WTC11 (cell line): Measurements from ENCODE around the gene DGKH. TPM values are rescaled to one million over a fixed set of nuclear protein-coding genes. Genes with fewer than 3 reads are reported as not detected.

Experiments
- ATAC-seq: fragments of 200-7000 bp; cut with Tn5 transposase; 2 replicates; pipeline ENCODE4 v1.10.0; 2021; ENCODE audit warnings: mild to moderate bottlenecking, moderate library complexity
- CTCF ChIA-PET: fragments of 300-600 bp; sonication (Branson Sonifier 250); formaldehyde crosslinking; loops from one replicate; lab custom pipeline; 2021; ENCODE audit warnings: antibody characterized with exemption; lab: Charles Lee
- POLR2A ChIA-PET: fragments of 350-600 bp; sonication (Branson Sonifier 250); formaldehyde crosslinking; loops from one replicate; lab custom pipeline; 2021; ENCODE audit warnings: antibody characterized with exemption; lab: Charles Lee
- DNase-seq: peaks from one replicate; pipeline ENCODE4 v3.0.0; 2021; ENCODE audit warnings: low spot score
- H3K27ac Mint-ChIP-seq: 2 replicates; pipeline ENCODE4 v1.8.0; 2021; ENCODE audit warnings: mixed read lengths
- H3K27me3 Mint-ChIP-seq: 2 replicates; pipeline ENCODE4 v1.8.0; 2021; ENCODE audit warnings: low read depth, mild to moderate bottlenecking, moderate library complexity, mixed read lengths
- H3K36me3 Mint-ChIP-seq: 2 replicates; pipeline ENCODE4 v1.8.0; 2021; ENCODE audit warnings: mixed read lengths
- H3K4me1 Mint-ChIP-seq: 2 replicates; pipeline ENCODE4 v1.8.0; 2022; ENCODE audit warnings: mixed read lengths
- H3K4me3 Mint-ChIP-seq: 2 replicates; pipeline ENCODE4 v1.8.0; 2021; ENCODE audit warnings: mild to moderate bottlenecking, moderate library complexity, mixed read lengths
- H3K9me3 Mint-ChIP-seq: 2 replicates; pipeline ENCODE4 v1.8.0; 2021; ENCODE audit warnings: mixed read lengths
- ATF6 ChIP-seq: sonication (generic); formaldehyde crosslinking; IDR thresholded peaks from 2 replicates; pipeline ENCODE4 v1.8.1; 2023; ENCODE audit warnings: mild to moderate bottlenecking, missing genetic modification reagents
- ELF4 ChIP-seq: sonication (generic); formaldehyde crosslinking; IDR thresholded peaks from 2 replicates; pipeline ENCODE4 v1.8.1; 2022; ENCODE audit warnings: low read depth, mild to moderate bottlenecking, moderate library complexity, missing genetic modification reagents
- EMX1 ChIP-seq: fragments of 250-450 bp; sonication (Bioruptor Pico); IDR thresholded peaks from 2 replicates; pipeline ENCODE4 v1.8.0; 2021; ENCODE audit warnings: mild to moderate bottlenecking
- ESRRA ChIP-seq: sonication (generic); formaldehyde crosslinking; IDR thresholded peaks from 2 replicates; pipeline ENCODE4 v1.8.1; 2022; ENCODE audit warnings: mild to moderate bottlenecking, missing genetic modification reagents, borderline replicate concordance
- GABPB1 ChIP-seq: sonication (generic); formaldehyde crosslinking; IDR thresholded peaks from 2 replicates; pipeline ENCODE4 v1.8.1; 2023; ENCODE audit warnings: mild to moderate bottlenecking, missing genetic modification reagents
- MXD4 ChIP-seq: fragments of 250-450 bp; sonication (Bioruptor Pico); IDR thresholded peaks from 2 replicates; pipeline ENCODE4 v1.8.0; 2021; ENCODE audit warnings: mild to moderate bottlenecking, moderate library complexity, borderline replicate concordance
- MYBL2 ChIP-seq: sonication (generic); formaldehyde crosslinking; IDR thresholded peaks from 2 replicates; pipeline ENCODE4 v1.8.1; 2023; ENCODE audit warnings: mild to moderate bottlenecking, moderate library complexity, missing genetic modification reagents
- NR3C1 ChIP-seq: sonication (generic); formaldehyde crosslinking; conservative IDR thresholded peaks from 2 replicates; pipeline ENCODE4 v1.8.1; 2023; ENCODE audit warnings: low read depth, mild to moderate bottlenecking, missing genetic modification reagents
- RORB ChIP-seq: fragments of 250-450 bp; sonication (Bioruptor Pico); IDR thresholded peaks from 2 replicates; pipeline ENCODE4 v1.9.0; 2021; ENCODE audit warnings: mild to moderate bottlenecking
- SMAD4 ChIP-seq: sonication (generic); formaldehyde crosslinking; IDR thresholded peaks from 2 replicates; pipeline ENCODE4 v1.8.0; 2022; ENCODE audit warnings: mild to moderate bottlenecking, missing genetic modification reagents
- STAT6 ChIP-seq: sonication (generic); formaldehyde crosslinking; conservative IDR thresholded peaks from 2 replicates; pipeline ENCODE4 v1.8.1; 2023; ENCODE audit warnings: mild to moderate bottlenecking, low read depth, missing genetic modification reagents, moderate library complexity
- ZBTB21 ChIP-seq: sonication (generic); formaldehyde crosslinking; IDR thresholded peaks from 2 replicates; pipeline ENCODE4 v1.8.1; 2023; ENCODE audit warnings: mild to moderate bottlenecking, missing genetic modification reagents, borderline replicate concordance
- ZMAT4 ChIP-seq: fragments of 250-450 bp; sonication (Bioruptor Pico); IDR thresholded peaks from 2 replicates; pipeline ENCODE4 v1.9.0; 2021; ENCODE audit warnings: mild to moderate bottlenecking
- ZNF263 ChIP-seq: sonication (generic); formaldehyde crosslinking; IDR thresholded peaks from 2 replicates; pipeline ENCODE4 v1.8.1; 2022; ENCODE audit warnings: low read depth, mild to moderate bottlenecking, moderate library complexity, missing genetic modification reagents
- ZNF317 ChIP-seq: sonication (generic); formaldehyde crosslinking; IDR thresholded peaks from 2 replicates; pipeline ENCODE4 v1.8.1; 2023; ENCODE audit warnings: low read depth, mild to moderate bottlenecking, moderate library complexity, missing genetic modification reagents, borderline replicate concordance
- ZNF416 ChIP-seq: fragments of 250-450 bp; sonication (Bioruptor Pico); IDR thresholded peaks from 2 replicates; pipeline ENCODE4 v1.9.0; 2021; ENCODE audit warnings: mild to moderate bottlenecking, inconsistent platforms
- ZNF423 ChIP-seq: fragments of 250-450 bp; sonication (Bioruptor Pico); IDR thresholded peaks from 2 replicates; pipeline ENCODE4 v2.1.2; 2022; ENCODE audit warnings: mild to moderate bottlenecking, moderate library complexity
- ZNF425 ChIP-seq: fragments of 250-450 bp; sonication (Bioruptor Pico); conservative IDR thresholded peaks from 2 replicates; pipeline ENCODE4 v1.9.0; 2021; ENCODE audit warnings: mild to moderate bottlenecking
- ZNF512 ChIP-seq: sonication (generic); formaldehyde crosslinking; IDR thresholded peaks from 2 replicates; pipeline ENCODE4 v1.8.1; 2022; ENCODE audit warnings: missing genetic modification reagents, borderline replicate concordance
- ZNF532 ChIP-seq: fragments of 250-450 bp; sonication (Bioruptor Pico); IDR thresholded peaks from 2 replicates; pipeline ENCODE4 v1.9.0; 2021; ENCODE audit warnings: mild to moderate bottlenecking, borderline replicate concordance
- ZNF671 ChIP-seq: fragments of 250-450 bp; sonication (Bioruptor Pico); IDR thresholded peaks from 2 replicates; pipeline ENCODE4 v1.8.0; 2021; ENCODE audit warnings: mild to moderate bottlenecking
- total RNA-seq: library from RNA; stranded (reverse); gene quantifications from 3 replicates; pipeline ENCODE4 v1.2.3, GENCODE V29; 2021

Gene DGKH
- total RNA-seq, 1 experiment from 2014 or later = 7.6 TPM

- DNase-seq = no peak
- Mint-ChIP-seq H3K27me3 (no peaks in the 10 kb centered on the region), H3K9me3 (peaks cover 7% of the 10 kb centered on the region), H3K36me3 (peaks cover 7% of the 10 kb centered on the region), H3K4me1 (0 out of 2 replicates have a peak, but pooled peaks cover 2% of the 10 kb centered on the region), H3K4me3 (no peak overlapping the region), H3K27ac (no peak overlapping the region)
- ATAC-seq = no peak
- CTCF ChIA-PET = interaction anchor here (1.5 kb wide), 1 partner anchor 16 kb away, joined by 4 read pairs; no protein-coding TSS in a partner anchor
- POLR2A ChIA-PET = no interaction called here
- TF ChIP-seq ZMAT4 (CRISPR knock-in tag) (no peak), NR3C1 (CRISPR knock-in tag) (no peak), SMAD4 (CRISPR knock-in tag) (no peak), ZNF263 (CRISPR knock-in tag) (no peak), ESRRA (no peak), RORB (CRISPR knock-in tag) (no peak), ATF6 (CRISPR knock-in tag) (no peak), ZNF317 (CRISPR knock-in tag) (no peak), ZNF416 (CRISPR knock-in tag) (no peak), ZNF425 (CRISPR knock-in tag) (no peak), ZNF512 (CRISPR knock-in tag) (no peak), ZNF671 (CRISPR knock-in tag) (no peak), MYBL2 (CRISPR knock-in tag) (no peak)
Observed at GRCh38 chr13:42057918-42058530, 9.6 kb downstream of the DGKH start.

GRCh38 chr13:42061943-42062342, 13.5 kb downstream of the DGKH start:
- peaks cover 10% of the 10 kb centered on the region for H3K9me3 Mint-ChIP-seq
- H3K4me3 Mint-ChIP-seq = no peak overlapping the region
- H3K36me3 Mint-ChIP-seq = peaks cover 17% of the 10 kb centered on the region
- ChIA-PET CTCF (interaction anchor here (1.1 kb wide), 1 partner anchor 9 kb away, joined by 4 read pairs; no protein-coding TSS in a partner anchor), POLR2A (no interaction called here)
- H3K27ac Mint-ChIP-seq = no peak overlapping the region
- H3K4me1 Mint-ChIP-seq = peaks cover 5% of the 10 kb centered on the region; the same call in 1 of the 2 replicates
- no peaks in the 10 kb centered on the region for H3K27me3 Mint-ChIP-seq
- DNase-seq (no peak), ATAC-seq (no peak)
- TF ChIP-seq STAT6 (CRISPR knock-in tag) (no peak), ZBTB21 (CRISPR knock-in tag) (no peak), ZNF423 (no peak), MXD4 (no peak), ZNF671 (CRISPR knock-in tag) (no peak), ELF4 (CRISPR knock-in tag) (no peak), ZNF263 (CRISPR knock-in tag) (no peak), EMX1 (CRISPR knock-in tag) (no peak), ZNF532 (CRISPR knock-in tag) (no peak), GABPB1 (CRISPR knock-in tag) (no peak)
